ENCODE measurements around the gene PLA2G4C.

PLA2G4C gene

DNA sequence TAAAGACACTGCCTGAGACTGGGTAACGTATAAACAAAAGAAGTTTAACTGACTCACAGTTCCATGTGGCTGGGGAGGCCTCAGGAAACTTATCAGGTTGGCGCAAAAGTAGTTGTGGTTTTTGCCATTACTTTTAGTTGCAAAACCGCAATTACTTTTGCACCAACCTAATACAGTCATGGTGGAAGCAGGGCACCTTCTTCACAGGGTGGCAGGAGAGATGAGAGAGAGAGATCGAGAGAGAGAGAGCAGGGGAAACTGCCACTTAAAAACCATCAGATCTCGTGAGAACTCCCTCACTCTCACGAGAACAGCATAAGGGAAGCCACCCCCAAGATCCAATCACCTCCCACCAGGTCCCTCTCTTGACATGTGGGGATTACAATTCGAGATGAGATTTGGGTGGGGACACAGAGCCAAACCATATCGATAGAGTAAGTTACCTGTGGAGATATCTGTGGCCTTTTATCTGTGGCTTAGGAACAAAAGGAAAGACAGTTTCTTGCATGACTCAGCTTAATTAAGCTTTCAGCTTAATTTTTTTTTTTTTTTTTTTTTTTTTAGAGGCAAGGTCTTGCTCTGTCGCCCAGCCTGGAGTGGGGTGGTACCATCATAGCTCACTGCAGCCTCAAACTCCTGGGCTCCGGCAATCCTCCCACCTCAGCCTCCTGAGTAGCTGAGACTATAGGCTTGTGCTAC lies 59.1 kb downstream of the PLA2G4C start:
- no peak for DNase-seq

- DNase-seq: no peak
Observed at GRCh38 chr19:48044561-48044960, 66.1 kb downstream of the PLA2G4C start.

DNA sequence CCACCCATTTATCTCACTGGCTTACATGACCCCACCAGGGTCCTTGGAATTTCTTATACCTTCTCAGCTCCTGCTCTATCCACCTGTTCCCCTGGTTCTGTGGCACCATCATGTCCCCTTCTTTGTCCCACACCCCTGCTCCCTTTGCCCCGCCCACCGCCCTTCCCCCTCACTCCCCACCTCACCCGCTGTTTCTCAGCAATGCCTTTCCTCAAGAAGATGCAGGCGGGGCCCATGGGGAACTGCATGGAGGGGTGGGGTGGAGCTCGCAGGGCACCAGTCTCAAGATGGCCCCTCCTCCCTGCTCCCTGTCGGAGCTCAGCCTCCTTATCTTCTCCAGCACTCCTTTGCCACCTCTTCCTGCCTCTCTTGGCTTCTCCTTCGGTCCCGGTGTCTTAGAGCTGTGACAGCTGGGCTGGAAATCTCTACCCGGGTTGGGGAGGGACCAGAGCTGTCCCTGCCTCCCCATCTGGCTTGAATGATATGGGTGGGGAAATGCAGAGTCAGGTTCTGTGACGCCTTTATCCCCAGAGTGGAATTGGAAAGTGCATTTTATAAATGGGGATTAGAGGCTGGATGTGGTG lies 66.8 kb downstream of the PLA2G4C start, which contains the start of gene CABP5:
Gene CABP5, minus strand, starts transcription at position 405 of the 584 bp plus-strand sequence. Its CDS starts 157 bp downstream, at position 248.
- no peak for DNase-seq

DNA sequence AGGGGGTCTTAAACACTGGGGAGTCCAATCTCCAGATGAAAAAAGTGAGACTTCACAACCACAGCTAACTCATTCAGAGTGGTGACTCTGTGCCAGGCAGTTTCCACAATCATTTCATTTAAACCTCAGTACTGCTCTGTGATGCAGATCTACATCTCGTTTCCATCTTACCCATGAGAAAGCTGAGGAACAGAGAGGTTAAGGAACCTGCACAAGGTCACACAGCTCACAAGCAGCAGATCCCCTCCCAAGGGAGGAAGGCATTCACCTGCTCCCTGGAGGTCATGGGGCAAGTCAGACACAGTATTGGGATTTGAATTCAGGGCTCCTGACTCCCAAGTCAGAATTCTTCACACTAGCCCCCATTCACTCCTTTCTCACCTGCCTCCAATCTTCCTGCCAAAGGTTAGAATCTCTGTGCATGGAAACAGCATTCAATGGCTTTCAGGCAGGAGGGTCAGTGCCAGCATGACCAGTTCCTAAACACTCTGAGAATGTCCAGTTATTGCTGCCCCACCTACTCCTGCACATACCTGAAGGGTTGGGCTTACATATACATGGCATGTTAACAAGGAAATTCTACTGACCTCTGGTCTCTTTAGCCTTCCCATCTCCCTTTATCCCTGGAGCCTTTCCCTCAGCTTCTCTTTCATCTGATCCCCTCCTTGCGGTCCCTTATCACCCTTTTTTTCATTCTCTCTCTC lies 68.6 kb downstream of the PLA2G4C start:
- DNase-seq: no peak

DNA sequence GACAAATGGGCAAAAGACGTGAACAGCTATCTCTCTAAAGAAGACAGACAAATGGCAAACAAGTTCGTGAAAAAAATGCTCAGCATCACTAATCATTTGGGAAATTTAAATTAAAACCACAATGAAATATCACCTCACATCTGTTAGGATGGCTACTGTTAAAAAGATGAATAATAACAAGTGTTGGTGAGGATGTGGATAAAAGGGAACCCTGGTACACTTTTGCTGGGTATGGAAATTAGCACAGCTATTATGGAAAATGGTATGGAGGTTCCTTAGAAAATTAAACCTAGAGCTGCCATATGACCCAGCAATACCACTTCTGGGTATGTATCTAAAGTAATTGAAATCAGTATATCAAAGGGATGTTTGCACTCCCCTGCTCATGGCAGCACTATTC lies 73.9 kb downstream of the PLA2G4C start:
- no peak for DNase-seq

DNA sequence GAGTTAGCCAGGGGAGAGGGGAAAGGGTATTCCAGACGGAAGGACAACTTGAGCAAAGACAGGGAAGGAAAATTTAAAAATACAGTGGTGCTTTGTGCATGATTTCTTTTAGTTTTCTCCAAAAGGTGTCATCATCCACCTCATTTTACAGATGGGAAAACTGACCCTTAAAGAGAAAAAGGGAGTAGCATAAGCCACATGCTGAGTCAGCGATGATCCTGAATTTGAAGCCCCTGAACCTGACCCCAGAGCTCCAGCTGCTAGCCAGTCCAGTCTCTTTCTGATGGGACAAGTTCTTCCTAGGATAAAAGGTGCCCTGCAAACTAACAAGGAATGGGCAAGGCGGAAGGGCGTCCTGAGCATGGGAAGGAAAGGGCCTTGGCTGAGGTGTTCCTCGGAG lies 77.0 kb downstream of the PLA2G4C start:
- DNase-seq: no peak

DNA sequence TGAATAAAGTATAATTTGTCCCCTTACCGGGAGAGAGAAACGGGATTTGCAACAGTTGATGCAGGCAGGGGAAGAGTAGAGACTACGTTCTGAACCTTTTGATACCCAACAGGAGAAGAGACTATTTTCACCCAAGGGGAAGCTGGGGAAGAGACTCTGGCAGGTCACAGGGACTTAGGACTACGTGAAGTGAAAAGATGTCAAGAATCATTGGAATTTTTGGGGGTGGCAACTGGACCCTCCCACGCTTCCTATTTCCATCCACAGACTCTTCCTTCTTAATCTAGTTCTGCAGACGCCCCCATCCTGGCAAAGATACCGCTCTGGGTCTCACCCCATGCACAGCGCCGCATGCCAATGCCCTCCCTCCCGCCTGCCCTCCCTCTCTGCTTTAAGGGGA lies 80.5 kb downstream of the PLA2G4C start:
- no peak for DNase-seq

- no peak for DNase-seq
Observed at GRCh38 chr19:48029431-48029830, 81.2 kb downstream of the PLA2G4C start.

GRCh38 chr19:48025480-48025879 lies 85.1 kb downstream of the PLA2G4C start:
- no peak for DNase-seq

GRCh38 chr19:48023518-48023917 lies 87.1 kb downstream of the PLA2G4C start:
- no peak for DNase-seq

DNA sequence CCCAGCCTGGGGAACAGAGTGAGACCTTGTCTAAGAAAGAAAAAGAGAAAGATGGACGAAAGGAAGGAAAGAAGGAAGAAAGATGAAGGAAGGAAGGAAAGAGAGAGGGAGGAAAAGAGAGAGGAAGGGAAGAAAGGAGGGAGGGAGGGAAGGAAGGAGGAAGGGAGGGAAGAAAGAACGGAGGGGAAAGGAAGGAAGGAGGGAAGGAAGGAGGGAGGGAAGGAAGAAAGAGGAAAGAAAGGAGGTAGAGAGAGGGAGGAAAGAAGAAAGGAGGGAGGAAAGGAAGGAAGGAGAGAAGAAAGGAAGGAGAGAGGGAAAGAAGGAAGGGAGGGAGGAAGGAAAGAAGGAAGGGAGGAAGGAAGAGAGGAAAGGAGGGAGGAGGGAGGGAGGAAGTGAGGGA lies 87.6 kb downstream of the PLA2G4C start:
- DNase-seq: no peak

DNA sequence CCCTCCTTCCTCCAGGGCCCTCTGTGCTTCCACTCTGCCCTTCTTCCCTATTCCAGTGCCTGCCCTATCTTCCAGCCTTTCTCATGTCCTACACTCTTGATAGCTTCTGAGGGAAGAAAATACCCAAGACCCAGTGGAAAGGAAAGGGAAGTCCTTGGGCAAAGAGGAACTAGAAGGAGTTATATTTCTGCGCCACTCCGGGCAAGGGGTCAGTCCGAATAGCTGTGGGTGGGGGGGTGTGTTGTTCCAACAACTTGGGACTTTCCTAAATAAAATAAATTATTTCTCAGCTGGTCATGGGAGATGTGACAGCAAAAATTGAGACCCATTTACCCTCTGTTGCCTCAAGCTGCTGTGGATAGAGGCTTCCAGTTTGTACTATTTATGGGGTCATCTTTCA lies 89.9 kb downstream of the PLA2G4C start:
- no peak for DNase-seq

GRCh38 chr19:48010932-48011758 lies 99.5 kb downstream of the PLA2G4C start:
- DNase-seq: no peak

GRCh38 chr19:48006762-48007161 lies 103.9 kb downstream of the PLA2G4C start:
- peak in 1 of 4 experiments; percentile 2 for DNase-seq

- DNase-seq: no peak
Observed at GRCh38 chr19:48004236-48004635, 106.4 kb downstream of the PLA2G4C start.

- DNase-seq: no peak
Observed at GRCh38 chr19:48000846-48001245, 109.8 kb downstream of the PLA2G4C start.

GRCh38 chr19:47998800-47999199 lies 111.8 kb downstream of the PLA2G4C start:
- no peak for DNase-seq

All from activated CD4-positive, CD25-positive, alpha-beta regulatory T cell (primary cell).